Mesendoderm (in vitro differentiated cells): ENCODE measurements around the gene LAMB3.

ENCODE experiments used
- DNase-seq: peaks from one replicate; pipeline ENCODE4 v3.0.0; 2013
- H2AK5ac ChIP-seq: 2 replicates; pipeline ENCODE4 v1.6.1; 2013; ENCODE audit warnings: low read length, inconsistent platforms
- H2BK120ac ChIP-seq: 2 replicates; pipeline ENCODE4 v1.6.1; 2013; ENCODE audit warnings: low read depth, mild to moderate bottlenecking, low read length, moderate library complexity, mixed read lengths
- H2BK15ac ChIP-seq: replicated peaks from 2 replicates; pipeline ENCODE4 v1.6.1; 2013; ENCODE audit warnings: low read depth, mild to moderate bottlenecking, moderate library complexity
- H2BK5ac ChIP-seq: 2 replicates; pipeline ENCODE4 v1.6.1; 2013; ENCODE audit warnings: low read length, inconsistent platforms
- H3K18ac ChIP-seq: 2 replicates; pipeline ENCODE4 v1.6.1; 2013; ENCODE audit warnings: mild to moderate bottlenecking, low read length, mixed read lengths
- H3K23ac ChIP-seq: one replicate; pipeline ENCODE4 v1.6.1; 2013; ENCODE audit warnings: low read length
- H3K27ac ChIP-seq: 2 replicates; pipeline ENCODE4 v1.5.1; 2013; ENCODE audit warnings: low read depth, mild to moderate bottlenecking, inconsistent platforms, low read length, moderate library complexity
- H3K27me3 ChIP-seq: 2 replicates; pipeline ENCODE4 v1.6.1; 2013; ENCODE audit warnings: low read length, control low read depth, mild to moderate bottlenecking, inconsistent platforms; ENCODE audit not compliant: insufficient read depth, poor library complexity
- H3K36me3 ChIP-seq: 2 replicates; pipeline ENCODE4 v1.6.1; 2013; ENCODE audit warnings: low read length, inconsistent platforms; ENCODE audit not compliant: control insufficient read depth, insufficient read depth
- H3K4ac ChIP-seq: one replicate; pipeline ENCODE4 v1.6.1; 2013; ENCODE audit warnings: low read depth, mild to moderate bottlenecking, low read length, moderate library complexity
- H3K4me1 ChIP-seq: 2 replicates; pipeline ENCODE4 v1.6.1; 2013; ENCODE audit warnings: low read depth, low read length, inconsistent platforms; ENCODE audit not compliant: control insufficient read depth
- H3K4me2 ChIP-seq: 2 replicates; pipeline ENCODE4 v1.6.1; 2013; ENCODE audit warnings: low read length
- H3K4me3 ChIP-seq: 2 replicates; pipeline ENCODE4 v1.5.1; 2013; ENCODE audit warnings: mild to moderate bottlenecking, low read length
- H3K56ac ChIP-seq: one replicate; pipeline ENCODE4 v1.6.1; 2013; ENCODE audit warnings: low read length
- H3K79me1 ChIP-seq: 2 replicates; pipeline ENCODE4 v1.6.1; 2013; ENCODE audit warnings: low read length, inconsistent platforms
- H3K79me2 ChIP-seq: 2 replicates; pipeline ENCODE4 v1.6.1; 2013; ENCODE audit warnings: mild to moderate bottlenecking, low read length; ENCODE audit not compliant: control insufficient read depth, insufficient read depth
- H3K9ac ChIP-seq: 2 replicates; pipeline ENCODE4 v1.6.1; 2013; ENCODE audit warnings: low read length, inconsistent platforms
- H4K5ac ChIP-seq: one replicate; pipeline ENCODE4 v1.6.1; 2013; ENCODE audit warnings: low read length
- H4K8ac ChIP-seq: one replicate; pipeline ENCODE4 v1.6.1; 2013; ENCODE audit warnings: low read depth, mild to moderate bottlenecking, control low read depth, low read length, moderate library complexity
- WGBS: extraction: QIAGEN DNeasy Blood & Tissue Kit; methylation state at CpG from one replicate; pipeline ENCODE4 v1.1.7; 2013; ENCODE audit warnings: low lambda C conversion rate, missing lambda C conversion rate; ENCODE audit not compliant: insufficient coverage; ENCODE audit errors: extremely low coverage; 5-methylcytosine and 5-hydroxymethylcytosine counted together

Gene LAMB3

GRCh38 chr1:209622841-209623829 is 29.1 kb downstream of the LAMB3 start:
- H3K4ac ChIP-seq, result no peak overlapping the region
- H3K23ac ChIP-seq, result no peak overlapping the region
- no peak overlapping the region for H4K8ac ChIP-seq
- H2BK5ac ChIP-seq, result no peak overlapping the region
- H4K5ac ChIP-seq, result no peak overlapping the region
- H2AK5ac ChIP-seq, result no peak overlapping the region
- H3K56ac ChIP-seq, result no peak overlapping the region
- no peaks in the 10 kb centered on the region for H3K27me3 ChIP-seq
- H3K18ac ChIP-seq, result no peak overlapping the region
- no peak overlapping the region for H3K4me2 ChIP-seq
- no CpG with 5 or more reads among the region's 24 CpGs for WGBS
- H3K4me3 ChIP-seq, result no peak overlapping the region
- no peaks in the 10 kb centered on the region for H3K79me1 ChIP-seq
- no peak overlapping the region for H2BK120ac ChIP-seq
- H3K79me2 ChIP-seq, result no peaks in the 10 kb centered on the region
- no peak for DNase-seq
- H3K4me1 ChIP-seq, result no peaks in the 10 kb centered on the region
- no peak overlapping the region for H2BK15ac ChIP-seq
- no peaks in the 10 kb centered on the region for H3K36me3 ChIP-seq
- no peak overlapping the region for H3K27ac ChIP-seq
- H3K9ac ChIP-seq, result no peak overlapping the region

- Histone ChIP-seq H3K79me2 (no peaks in the 10 kb centered on the region), H3K18ac (no peak overlapping the region), H3K4me3 (no peak overlapping the region), H2BK15ac (no peak overlapping the region), H2AK5ac (no peak overlapping the region), H3K4me1 (no peaks in the 10 kb centered on the region), H2BK5ac (no peak overlapping the region), H3K27me3 (no peaks in the 10 kb centered on the region), H3K23ac (no peak overlapping the region), H3K79me1 (no peaks in the 10 kb centered on the region), H3K4ac (no peak overlapping the region), H3K27ac (no peak overlapping the region), H2BK120ac (no peak overlapping the region), H3K9ac (no peak overlapping the region), H4K5ac (no peak overlapping the region), H3K36me3 (no peaks in the 10 kb centered on the region), H3K56ac (no peak overlapping the region), H3K4me2 (no peak overlapping the region), H4K8ac (no peak overlapping the region)
- no CpG with 5 or more reads among the region's 11 CpGs for whole genome bisulfite sequencing
- DNase-seq, result no peak
These were observed 30.2 kb downstream of the LAMB3 start for GRCh38 chr1:209621741-209622655.

- Histone ChIP-seq H2AK5ac (no peak overlapping the region), H3K27ac (no peak overlapping the region), H3K27me3 (no peaks in the 10 kb centered on the region), H4K8ac (no peak overlapping the region), H3K79me2 (no peaks in the 10 kb centered on the region), H3K4me1 (no peaks in the 10 kb centered on the region), H3K36me3 (no peaks in the 10 kb centered on the region), H3K4me3 (no peak overlapping the region), H3K79me1 (no peaks in the 10 kb centered on the region), H3K4ac (no peak overlapping the region), H3K23ac (no peak overlapping the region), H3K56ac (no peak overlapping the region), H2BK5ac (no peak overlapping the region), H3K9ac (no peak overlapping the region), H4K5ac (no peak overlapping the region), H3K4me2 (no peak overlapping the region), H2BK15ac (no peak overlapping the region), H3K18ac (no peak overlapping the region), H2BK120ac (no peak overlapping the region)
- WGBS, result no CpG with 5 or more reads among the region's 4 CpGs
- DNase-seq, result no peak
These were observed 30.9 kb downstream of the LAMB3 start for GRCh38 chr1:209621286-209621685.

GRCh38 chr1:209620487-209620884 is 31.7 kb downstream of the LAMB3 start:
- Histone ChIP-seq H3K4me2 (no peak overlapping the region), H2BK120ac (no peak overlapping the region), H3K36me3 (no peaks in the 10 kb centered on the region), H2BK5ac (no peak overlapping the region), H3K27me3 (no peaks in the 10 kb centered on the region), H2AK5ac (no peak overlapping the region), H3K79me2 (no peaks in the 10 kb centered on the region), H2BK15ac (no peak overlapping the region), H3K4ac (no peak overlapping the region), H3K4me1 (no peaks in the 10 kb centered on the region), H4K8ac (no peak overlapping the region), H3K18ac (no peak overlapping the region), H3K56ac (no peak overlapping the region), H3K9ac (no peak overlapping the region), H4K5ac (no peak overlapping the region), H3K23ac (no peak overlapping the region), H3K4me3 (no peak overlapping the region), H3K27ac (no peak overlapping the region), H3K79me1 (no peaks in the 10 kb centered on the region)
- WGBS, result no CpG with 5 or more reads among the region's 3 CpGs
- no peak for DNase-seq

GRCh38 chr1:209619696-209620486 is 32.3 kb downstream of the LAMB3 start:
- H3K4me2 ChIP-seq, result no peak overlapping the region
- H3K18ac ChIP-seq, result no peak overlapping the region
- no peaks in the 10 kb centered on the region for H3K79me1 ChIP-seq
- H3K4me1 ChIP-seq, result no peaks in the 10 kb centered on the region
- H3K9ac ChIP-seq, result no peak overlapping the region
- no peak for DNase-seq
- H3K27me3 ChIP-seq, result no peaks in the 10 kb centered on the region
- H3K23ac ChIP-seq, result no peak overlapping the region
- no peak overlapping the region for H3K56ac ChIP-seq
- no peaks in the 10 kb centered on the region for H3K79me2 ChIP-seq
- no peak overlapping the region for H2BK120ac ChIP-seq
- no peak overlapping the region for H3K4me3 ChIP-seq
- H2BK5ac ChIP-seq, result no peak overlapping the region
- no peak overlapping the region for H2AK5ac ChIP-seq
- H3K4ac ChIP-seq, result no peak overlapping the region
- H2BK15ac ChIP-seq, result no peak overlapping the region
- no CpG with 5 or more reads among the region's 7 CpGs for WGBS
- H3K27ac ChIP-seq, result no peak overlapping the region
- H3K36me3 ChIP-seq, result no peaks in the 10 kb centered on the region
- H4K8ac ChIP-seq, result no peak overlapping the region
- H4K5ac ChIP-seq, result no peak overlapping the region
